ENCODE measurements around the gene SMG6. TPM values are rescaled to one million over a fixed set of nuclear protein-coding genes. Genes with fewer than 3 reads are reported as not detected.

Gene SMG6
- total and polyA plus RNA-seq, 2 of the 8 experiments (the other 6 are each of a cell fraction or from before 2014, with no cell fraction given), result 18.5 to 25.2 TPM

- Histone ChIP-seq H3K4me3 (ENCODE audit: extremely low read depth in 1 of 4, insufficient read depth in 2 of 4, low read depth in 3 of 4, low read length in 4 of 4) (no peak overlapping the region), H3K4me1 (replicated peaks in 1 of 4; ENCODE audit: control insufficient read depth in 3 of 4, insufficient read depth in 4 of 4, low read length in 3 of 4) (peaks cover 2 to 17% (median 5%) of the 10 kb centered on the region in 4 experiments; a peak in 6 of 7 replicates), H3K79me1 (ENCODE audit: low read depth, low read length) (no peaks in the 10 kb centered on the region), H2AFZ (ENCODE audit: low read length) (no peak overlapping the region), H3K79me2 (ENCODE audit: control insufficient read depth in 1 of 2, insufficient read depth in 2 of 2, low read length in 2 of 2) (no peaks in the 10 kb centered on the region), H3K56ac (replicated peaks; ENCODE audit: insufficient read length, low read depth, low read length) (no peak overlapping the region), H3K27me3 (replicated peaks in 1 of 4; ENCODE audit: control insufficient read depth in 3 of 4, extremely low read depth in 1 of 4, insufficient read depth in 3 of 4, low read length in 3 of 4) (no peaks in the 10 kb centered on the region), H3K18ac (ENCODE audit: extremely low read depth, low read length) (no peak overlapping the region), H2AK5ac (ENCODE audit: low read depth, low read length) (0 out of 2 replicates have a peak overlapping the region, but pooled peaks have one; percentile 8), H3K23me2 (ENCODE audit: low read depth, low read length) (no peaks in the 10 kb centered on the region), H4K20me1 (replicated peaks in 1 of 2; ENCODE audit: control insufficient read depth in 1 of 2, insufficient read depth in 2 of 2, low read length in 2 of 2) (peaks cover 2 to 4% of the 10 kb centered on the region in 2 experiments), H2BK5ac (ENCODE audit: low read depth, low read length) (no peak overlapping the region; the same call in 1 of the 2 replicates), H4K5ac (ENCODE audit: insufficient read length, low read depth, low read length) (no peak overlapping the region), H2BK15ac (ENCODE audit: low read length) (no peak overlapping the region), H3K4me2 (ENCODE audit: insufficient read depth in 1 of 2, low read depth in 2 of 2, low read length in 2 of 2) (no peak overlapping the region), H4K91ac (replicated peaks; ENCODE audit: insufficient read length, low read length) (no peak overlapping the region), H3K9me3 (ENCODE audit: insufficient read depth in 2 of 2, low read depth in 1 of 2, low read length in 1 of 2) (no peaks in the 10 kb centered on the region), H2BK120ac (replicated peaks; ENCODE audit: low read depth, low read length) (no peak overlapping the region), H3K9ac (replicated peaks in 1 of 4; ENCODE audit: extremely low read depth in 1 of 4, low read depth in 3 of 4, low read length in 3 of 4) (no peak overlapping the region), H3K23ac (ENCODE audit: insufficient read length) (no peak overlapping the region), H2BK20ac (ENCODE audit: low read length) (no peak overlapping the region), H3K14ac (ENCODE audit: insufficient read length) (no peak overlapping the region), H3K4ac (replicated peaks; ENCODE audit: insufficient read length, low read depth, low read length) (no peak overlapping the region), H4K8ac (ENCODE audit: extremely low read depth, insufficient read depth, low read length) (no peak overlapping the region), H2BK12ac (ENCODE audit: low read depth, low read length) (no peak overlapping the region), H3K36me3 (ENCODE audit: control insufficient read depth in 2 of 4, insufficient read depth in 4 of 4, low read length in 3 of 4) (no peaks in the 10 kb centered on the region), H3K27ac (ENCODE audit: low read depth, low read length) (no peak overlapping the region)
- ChIA-PET CTCF (ENCODE audit: partially characterized antibody) (interaction anchor here (0.6 to 11.7 kb wide), 17 partner anchors 9 to 384 kb away, joined by 3 to 122 read pairs (median 4); partner anchors contain the start of gene HIC1), POLR2A (ENCODE audit: partially characterized antibody) (interaction anchor here (0.9 to 1.1 kb wide), 2 partner anchors 12 to 18 kb away, joined by 3 to 4 read pairs; no protein-coding TSS in a partner anchor)
- WGBS, 2 experiments (ENCODE audit: extremely low coverage in 1 of 2, insufficient coverage in 1 of 2, insufficient read length in 1 of 2, insufficient replicate concordance in 2 of 2, low coverage in 1 of 2, low lambda C conversion rate in 2 of 2, missing lambda C conversion rate in 1 of 2), result 92% methylated on average over 31 of the region's 31 CpGs; no CpG with 5 or more reads in 1 of the 2 experiments
- FAIRE-seq (no peak), DNase-seq (ENCODE audit: low read depth in 1 of 2, low spot score in 2 of 2) (no peak)
- TF ChIP-seq ATF3 (IDR thresholded peaks at IDR 0.05; ENCODE audit: insufficient read depth, low read depth, low read length), result no peak
- no peak for TF ChIP-seq RNF2 (IDR thresholded peaks at IDR 0.05; ENCODE audit: borderline replicate concordance, low read depth, low read length, missing control alignments, poor library complexity, severe bottlenecking)
- no peak for TF ChIP-seq GTF2F1 (IDR thresholded peaks at IDR 0.05; ENCODE audit: borderline replicate concordance, low read depth, low read length)
Observed at GRCh38 chr17:2071455-2072281, 231.9 kb downstream of the SMG6 start.
